Gastroesophageal sphincter (tissue), 4 donors: ENCODE results near the gene DNAJC11. TPM values are rescaled to one million over a fixed set of nuclear protein-coding genes. Genes with fewer than 3 reads are reported as not detected.
"Not testable (repeated sequence)": the region's sequence is repeated elsewhere in the genome, so short reads cannot be mapped to it uniquely, and the experiment has no call there.

Experiments used
- ATAC-seq: fragments of 150-250 bp; one replicate; pipeline ENCODE4 v1.9.1; 2016; ENCODE audit warnings: mild to moderate bottlenecking, moderate library complexity
- H3K27ac ChIP-seq, 4 donors: fragments of 200-600 bp; sonication (generic) in 3 of 4; 1 replicate in 3 of 4; 2 replicates in 1 of 4; pipeline ENCODE4 v1.5.1; 2016 to 2019
- H3K27me3 ChIP-seq: fragments of 200-600 bp; sonication (generic); one replicate; pipeline ENCODE4 v1.5.1; 2019
- H3K36me3 ChIP-seq, 2 donors: fragments of 200-600 bp; sonication (generic); one replicate each; pipeline ENCODE4 v1.5.1; 2019; ENCODE audit warnings: control low read depth in 1 of 2
- H3K4me1 ChIP-seq, 3 donors: fragments of 200-600 bp; sonication (generic); 1 replicate in 2 of 3; 2 replicates in 1 of 3; pipeline ENCODE4 v1.5.1; 2016 to 2019; ENCODE audit warnings: control low read depth in 2 of 3
- H3K4me3 ChIP-seq, 2 donors: fragments of 200-600 bp; sonication (generic); one replicate each; pipeline ENCODE4 v1.5.1; 2019; ENCODE audit warnings: mild to moderate bottlenecking in 1 of 2, moderate library complexity in 1 of 2
- H3K9me3 ChIP-seq, 3 donors: fragments of 200-600 bp; sonication (generic); one replicate each; pipeline ENCODE4 v1.5.1; 2017 to 2019; ENCODE audit warnings: control low read depth in 2 of 3
- EP300 ChIP-seq: sonication (generic); formaldehyde crosslinking; IDR thresholded peaks from one replicate; pipeline ENCODE4 v1.6.1; 2017; ENCODE audit warnings: antibody characterized with exemption, mild to moderate bottlenecking
- POLR2A ChIP-seq, 2 donors: fragments of 450-650 bp; IDR thresholded peaks; one replicate each; pipeline ENCODE4 v1.6.1; 2017; ENCODE audit warnings: antibody characterized with exemption in 2 of 2, mild to moderate bottlenecking in 2 of 2, moderate library complexity in 1 of 2
- POLR2AphosphoS5 ChIP-seq: sonication (generic); formaldehyde crosslinking; IDR thresholded peaks from one replicate; pipeline ENCODE4 v1.6.1; 2017; ENCODE audit warnings: antibody characterized with exemption
- WGBS, 2 donors: methylation state at CpG; one replicate each; pipeline ENCODE4 v1.1.5; 2018; ENCODE audit warnings: low coverage in 1 of 2; 5-methylcytosine and 5-hydroxymethylcytosine counted together
- total RNA-seq, 4 donors: library from RNA; depleted of rRNA; stranded (reverse); fragments of >200 nt; gene quantifications; one replicate each; pipeline ENCODE4 v1.1.0, GENCODE V29; 2016
- TF ChIP-seq, protein P1 (sequence below), 4 experiments: fragments of 200-600 bp in 2 of 4; fragments of 450-650 bp in 2 of 4; sonication (generic) in 1 of 4; IDR thresholded peaks; one replicate each; pipeline ENCODE4 v1.5.1; 2017 to 2019; ENCODE audit warnings: antibody characterized with exemption in 4 of 4, mild to moderate bottlenecking in 2 of 4, moderate library complexity in 2 of 4

The DNAJC11 gene
- total RNA-seq, 4 donors from 2014 or later, result 20.9 to 51.7 (median 30.8) TPM

DNA sequence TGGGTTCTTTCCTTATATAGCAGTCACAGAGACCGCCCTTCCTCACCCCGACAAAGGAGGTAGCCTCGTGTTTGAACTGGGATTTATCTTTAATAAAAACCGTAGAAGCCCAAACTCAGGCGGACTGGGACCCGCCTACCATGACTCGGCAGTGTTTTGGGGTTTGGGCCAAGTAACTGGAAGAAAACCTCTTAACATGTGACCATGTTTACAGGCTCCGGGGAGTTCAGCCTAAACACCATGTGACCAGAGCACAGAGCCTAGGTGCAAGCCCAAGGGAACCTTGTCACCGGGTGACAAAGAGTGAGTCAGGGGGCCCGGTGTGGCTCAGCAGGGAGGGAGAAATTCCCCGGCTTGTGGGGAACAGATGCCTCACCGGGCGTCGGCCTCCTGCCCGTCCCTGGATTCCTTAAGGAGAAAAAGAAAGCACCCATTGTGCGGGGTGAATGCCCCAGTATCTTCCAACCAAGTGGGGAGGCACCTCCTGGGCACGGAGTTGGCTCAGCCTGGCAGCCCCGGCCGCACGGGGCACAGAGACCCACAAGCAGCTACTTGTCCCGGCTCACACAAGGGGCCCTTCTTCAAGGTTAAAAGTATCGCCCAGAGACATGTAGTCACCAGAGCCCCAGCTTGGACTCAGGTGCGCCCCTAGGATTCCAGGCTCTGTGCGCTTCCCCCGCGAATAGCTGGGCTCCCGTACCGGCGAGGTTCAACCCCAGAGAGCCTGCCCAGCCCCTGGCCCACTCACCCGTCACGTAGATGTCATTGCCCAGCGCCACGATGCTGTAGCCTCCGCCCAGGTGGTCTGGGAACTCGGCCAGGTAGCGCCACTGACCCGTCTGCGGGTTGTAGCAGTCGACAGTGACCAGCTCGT is 100.3 kb downstream of the DNAJC11 start:
- 0% methylated on average over 6 of the region's 40 CpGs; no CpG with 5 or more reads in 1 of the 2 donors for WGBS, 2 donors
- peak; percentile 61 for ATAC-seq
- Histone ChIP-seq H3K4me3 (peak overlapping the region; percentile 53 to 99), H3K27ac (peak overlapping the region; percentile 87 to 100 (median 98)), H3K9me3 (no peaks in the 10 kb centered on the region), H3K27me3 (no peaks in the 10 kb centered on the region), H3K36me3 (peaks cover 0 to 35% of the 10 kb centered on the region in 2 donors), H3K4me1 (peaks cover 3 to 74% (median 52%) of the 10 kb centered on the region in 3 donors)
- TF ChIP-seq POLR2AphosphoS5 (no peak), POLR2A (IDR thresholded peaks at IDR 0.05) (peak; percentile 52 to 57), EP300 (no peak)
- TF ChIP-seq, protein P1, sequence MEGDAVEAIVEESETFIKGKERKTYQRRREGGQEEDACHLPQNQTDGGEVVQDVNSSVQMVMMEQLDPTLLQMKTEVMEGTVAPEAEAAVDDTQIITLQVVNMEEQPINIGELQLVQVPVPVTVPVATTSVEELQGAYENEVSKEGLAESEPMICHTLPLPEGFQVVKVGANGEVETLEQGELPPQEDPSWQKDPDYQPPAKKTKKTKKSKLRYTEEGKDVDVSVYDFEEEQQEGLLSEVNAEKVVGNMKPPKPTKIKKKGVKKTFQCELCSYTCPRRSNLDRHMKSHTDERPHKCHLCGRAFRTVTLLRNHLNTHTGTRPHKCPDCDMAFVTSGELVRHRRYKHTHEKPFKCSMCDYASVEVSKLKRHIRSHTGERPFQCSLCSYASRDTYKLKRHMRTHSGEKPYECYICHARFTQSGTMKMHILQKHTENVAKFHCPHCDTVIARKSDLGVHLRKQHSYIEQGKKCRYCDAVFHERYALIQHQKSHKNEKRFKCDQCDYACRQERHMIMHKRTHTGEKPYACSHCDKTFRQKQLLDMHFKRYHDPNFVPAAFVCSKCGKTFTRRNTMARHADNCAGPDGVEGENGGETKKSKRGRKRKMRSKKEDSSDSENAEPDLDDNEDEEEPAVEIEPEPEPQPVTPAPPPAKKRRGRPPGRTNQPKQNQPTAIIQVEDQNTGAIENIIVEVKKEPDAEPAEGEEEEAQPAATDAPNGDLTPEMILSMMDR (IDR thresholded peaks at IDR 0.05), result no peak

DNA sequence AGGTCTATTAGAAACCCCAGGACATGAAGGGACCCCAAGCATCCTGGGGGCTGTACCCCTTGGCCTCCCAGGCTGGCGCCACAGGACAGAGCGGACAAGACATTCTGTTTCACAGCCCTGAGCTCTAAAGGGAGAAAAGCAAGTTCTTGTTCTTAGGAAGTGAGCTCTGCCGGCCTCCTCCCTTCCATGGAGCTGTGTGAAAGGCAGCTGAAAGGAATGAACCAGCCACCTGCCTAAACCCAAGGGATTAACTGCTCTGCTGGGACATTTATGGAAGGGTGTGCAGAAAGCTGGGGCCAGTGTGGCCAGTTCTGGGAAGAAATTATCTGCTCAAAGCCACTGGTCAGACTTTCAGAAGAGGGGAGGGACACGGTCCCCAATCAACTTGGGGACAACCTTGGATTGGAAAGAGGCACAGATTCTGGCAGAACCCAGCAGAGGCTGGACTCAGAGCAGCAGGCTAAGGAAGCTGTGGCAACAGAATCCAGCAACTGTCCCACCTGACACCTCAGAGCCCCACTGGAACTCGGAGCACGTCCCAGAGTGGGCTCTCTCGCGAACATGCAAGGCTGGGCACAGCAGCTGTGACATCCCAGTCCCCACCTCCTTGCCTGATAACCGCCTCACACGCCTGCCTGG is 101.1 kb downstream of the DNAJC11 start:
- WGBS, 2 donors, result 17% methylated on average over 2 of the region's 10 CpGs; no CpG with 5 or more reads in 1 of the 2 donors
- ATAC-seq, result no peak
- H3K36me3 ChIP-seq, result peaks cover 0 to 42% of the 10 kb centered on the region in 2 donors
- peak overlapping the region; percentile 53 to 99 for H3K4me3 ChIP-seq
- TF ChIP-seq EP300, result no peak
- TF ChIP-seq POLR2A (IDR thresholded peaks at IDR 0.05), result no peak
- TF ChIP-seq, protein P1 (IDR thresholded peaks at IDR 0.05), result no peak
- TF ChIP-seq POLR2AphosphoS5, result no peak
- peaks cover 3 to 74% (median 58%) of the 10 kb centered on the region in 3 donors for H3K4me1 ChIP-seq
- H3K27me3 ChIP-seq, result no peaks in the 10 kb centered on the region
- H3K27ac ChIP-seq, result peak overlapping the region; percentile 87 to 100 (median 98)
- H3K9me3 ChIP-seq, result no peaks in the 10 kb centered on the region

DNA sequence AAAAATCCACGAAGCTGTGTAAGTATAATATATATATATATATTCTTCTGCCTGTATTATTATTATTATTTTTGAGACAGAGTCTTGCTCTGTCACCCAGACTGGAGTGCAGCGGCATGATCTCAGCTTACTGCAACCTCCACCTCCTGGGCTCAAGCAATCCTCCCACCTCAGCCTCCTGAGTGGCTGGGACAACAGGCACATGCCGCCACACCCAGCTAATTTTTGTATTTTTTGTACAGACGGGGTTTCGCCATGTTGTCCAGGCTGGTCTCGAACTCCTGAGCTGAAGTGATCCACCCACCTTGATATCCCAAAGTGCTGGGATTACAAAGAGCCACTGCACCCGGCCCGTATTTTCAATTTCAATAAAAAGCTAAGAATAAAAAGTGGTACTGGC is 101.6 kb downstream of the DNAJC11 start:
- H3K27me3 ChIP-seq, H3K9me3 ChIP-seq, ATAC-seq: not testable (repeated sequence)
- H3K4me1 ChIP-seq, result peaks cover 3 to 74% (median 56%) of the 10 kb centered on the region in 3 donors
- peaks cover 0 to 48% of the 10 kb centered on the region in 2 donors for H3K36me3 ChIP-seq
- 38 to 41% methylated on average over 4 to 8 of the region's 8 CpGs for WGBS, 2 donors
- peak overlapping the region; percentile 53 to 99 for H3K4me3 ChIP-seq
- peak overlapping the region; percentile 87 to 100 (median 98) for H3K27ac ChIP-seq

DNA sequence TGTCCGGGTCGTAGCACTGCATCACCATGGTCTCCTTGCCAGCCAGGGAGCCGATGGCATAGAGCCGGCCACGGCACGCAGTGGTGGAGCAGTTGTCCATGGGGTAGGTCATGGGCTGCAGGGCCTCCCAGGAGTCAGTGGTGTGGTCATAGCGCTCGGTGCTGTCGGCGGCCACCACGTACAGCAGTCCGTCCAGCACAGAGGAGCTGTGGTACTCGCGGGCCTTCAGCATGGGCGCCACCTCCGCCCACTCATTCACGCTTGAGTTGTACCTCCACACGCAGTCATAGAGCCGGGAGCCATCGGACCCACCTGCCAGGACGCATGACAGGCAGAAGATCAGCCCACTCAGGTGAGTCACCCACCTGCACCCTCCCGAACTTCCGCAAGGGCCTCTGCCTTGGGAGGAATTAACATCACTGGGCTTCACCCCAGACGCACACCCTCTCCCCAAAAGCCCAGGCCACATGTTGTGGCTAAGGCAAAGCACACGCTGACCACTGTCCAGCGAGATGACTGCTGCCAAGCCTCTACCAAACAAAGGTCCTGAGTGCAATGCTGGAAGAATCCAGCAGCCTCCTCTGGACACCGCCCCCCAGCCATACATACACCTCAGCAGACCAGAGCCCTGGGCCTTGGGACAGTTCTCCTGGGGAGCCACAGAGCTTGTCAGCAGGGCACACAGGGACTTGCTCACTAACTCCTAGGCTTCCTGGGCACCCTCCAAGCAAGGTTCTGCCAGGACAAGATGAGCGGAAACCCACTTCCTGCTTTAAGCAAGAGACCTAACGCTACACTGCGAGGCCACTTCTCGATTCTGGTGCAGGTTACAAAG is 102.3 kb downstream of the DNAJC11 start:
- 60 to 66% methylated on average over 5 to 16 of the region's 31 CpGs for WGBS, 2 donors
- peak overlapping the region; percentile 53 to 99 for H3K4me3 ChIP-seq
- peaks cover 0 to 54% of the 10 kb centered on the region in 2 donors for H3K36me3 ChIP-seq
- ATAC-seq, result no peak
- peaks cover 0 to 74% (median 51%) of the 10 kb centered on the region in 3 donors for H3K4me1 ChIP-seq
- peak overlapping the region in 3 of 4 donors; percentile 62 to 100 (median 97) for H3K27ac ChIP-seq
- no peaks in the 10 kb centered on the region for H3K27me3 ChIP-seq
- H3K9me3 ChIP-seq, result no peaks in the 10 kb centered on the region
- TF ChIP-seq, protein P1 (IDR thresholded peaks at IDR 0.05), result no peak
- TF ChIP-seq EP300, result no peak
- no peak for TF ChIP-seq POLR2A (IDR thresholded peaks at IDR 0.05)
- no peak for TF ChIP-seq POLR2AphosphoS5

DNA sequence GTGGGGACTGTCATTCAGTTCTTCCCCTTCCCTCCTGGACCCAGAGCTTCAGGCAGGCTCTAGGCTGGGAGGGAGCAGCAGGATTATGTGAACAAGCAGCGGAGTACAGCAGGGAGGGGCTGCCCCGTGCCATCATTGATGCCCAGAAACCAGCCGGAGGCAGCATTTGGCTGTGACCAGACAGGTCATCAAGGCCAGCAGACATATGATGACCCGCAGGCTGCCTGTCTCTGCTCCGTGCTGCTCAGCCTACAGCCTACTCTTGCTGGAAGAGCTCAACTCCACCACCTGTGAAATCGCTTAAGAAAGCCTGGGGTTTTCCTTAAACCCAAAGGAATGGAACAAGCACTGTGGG is 103.9 kb downstream of the DNAJC11 start:
- H3K4me1 ChIP-seq, result peaks cover 0 to 80% (median 46%) of the 10 kb centered on the region in 3 donors
- H3K4me3 ChIP-seq, result peak overlapping the region in 1 of 2 donors; percentile 99
- no peaks in the 10 kb centered on the region for H3K9me3 ChIP-seq
- ATAC-seq, result no peak
- peaks cover 0 to 70% of the 10 kb centered on the region in 2 donors for H3K36me3 ChIP-seq
- no CpG with 5 or more reads among the region's 6 CpGs for WGBS, 2 donors
- no peaks in the 10 kb centered on the region for H3K27me3 ChIP-seq
- H3K27ac ChIP-seq, result peak overlapping the region in 2 of 4 donors; percentile 47 to 97
- TF ChIP-seq POLR2A (IDR thresholded peaks at IDR 0.05) (peak in 1 of 2 donors; percentile 0), POLR2AphosphoS5 (no peak)
